HepG2 (cell line): ENCODE results near the gene CDK3. TPM values are rescaled to one million over a fixed set of nuclear protein-coding genes. Genes with fewer than 3 reads are reported as not detected.

Experiments used
- AKAP8 ChIP-seq: sonication (generic); formaldehyde crosslinking; IDR thresholded peaks from 2 replicates; pipeline ENCODE4 v1.5.1; 2020; ENCODE audit warnings: mild to moderate bottlenecking, missing genetic modification reagents
- BATF2 ChIP-seq: sonication (generic); formaldehyde crosslinking; IDR thresholded peaks from 2 replicates; pipeline ENCODE4 v1.8.0; 2022; ENCODE audit warnings: mild to moderate bottlenecking, missing genetic modification reagents, moderate library complexity
- DPF2 ChIP-seq: sonication (generic); formaldehyde crosslinking; IDR thresholded peaks from 2 replicates; pipeline ENCODE4 v1.4.0; 2020; ENCODE audit warnings: mild to moderate bottlenecking, low read depth, missing genetic modification reagents, borderline replicate concordance
- FOXK1 ChIP-seq: sonication (generic); formaldehyde crosslinking; IDR thresholded peaks from 2 replicates; pipeline ENCODE4 v1.4.0; 2020; ENCODE audit warnings: low read depth, missing genetic modification reagents, borderline replicate concordance
- HNF4A ChIP-seq: sonication (generic); formaldehyde crosslinking; IDR thresholded peaks from 2 replicates; pipeline ENCODE4 v1.4.0; 2020; ENCODE audit warnings: missing genetic modification reagents
- HOXA3 ChIP-seq: sonication (generic); formaldehyde crosslinking; IDR thresholded peaks from 2 replicates; pipeline ENCODE4 v1.5.0; 2020; ENCODE audit warnings: missing genetic modification reagents
- MED1 ChIP-seq: sonication (generic); formaldehyde crosslinking; IDR thresholded peaks from 2 replicates; pipeline ENCODE4 v1.4.0; 2020; ENCODE audit warnings: missing genetic modification reagents
- MIER3 ChIP-seq: IDR thresholded peaks from 2 replicates; pipeline ENCODE4 v1.6.1; 2016; ENCODE audit warnings: missing compliant biosample characterization, borderline replicate concordance
- NFE2L1 ChIP-seq: sonication (generic); formaldehyde crosslinking; IDR thresholded peaks from 2 replicates; pipeline ENCODE4 v1.4.0; 2020; ENCODE audit warnings: missing genetic modification reagents, mild to moderate bottlenecking, borderline replicate concordance
- SRSF9 ChIP-seq: fragments of 200-400 bp; formaldehyde crosslinking; IDR thresholded peaks from 2 replicates; pipeline ENCODE4 v1.6.1; 2018; ENCODE audit warnings: borderline replicate concordance, mild to moderate bottlenecking, low read depth, low read length; ENCODE audit not compliant: insufficient read depth, poor library complexity, severe bottlenecking
- ZBTB20 ChIP-seq: sonication (generic); formaldehyde crosslinking; IDR thresholded peaks from 2 replicates; pipeline ENCODE4 v1.8.1; 2023; ENCODE audit warnings: missing genetic modification reagents, low read depth, mild to moderate bottlenecking, borderline replicate concordance
- ZNF34 ChIP-seq: sonication (generic); formaldehyde crosslinking; IDR thresholded peaks from 2 replicates; pipeline ENCODE4 v1.4.0; 2020; ENCODE audit warnings: mild to moderate bottlenecking, missing genetic modification reagents, borderline replicate concordance
- ZNF432 ChIP-seq: sonication (generic); formaldehyde crosslinking; IDR thresholded peaks from 2 replicates; pipeline ENCODE4 v1.5.0; 2020; ENCODE audit warnings: missing genetic modification reagents, mild to moderate bottlenecking, borderline replicate concordance
- ZNF891 ChIP-seq: sonication (generic); formaldehyde crosslinking; IDR thresholded peaks from 2 replicates; pipeline ENCODE4 v1.5.0; 2020; ENCODE audit warnings: mild to moderate bottlenecking, missing genetic modification reagents
- ZSCAN30 ChIP-seq: sonication (generic); formaldehyde crosslinking; IDR thresholded peaks from 2 replicates; pipeline ENCODE4 v1.5.0; 2020; ENCODE audit warnings: mild to moderate bottlenecking, missing genetic modification reagents
- polyA plus RNA-seq, 8 experiments: library from polyadenylated mRNA; depleted of rRNA in 3 of 8; stranded (reverse) in 7 of 8; unstranded in 1 of 8; fragments of >200 nt; fragmentation: Illumina TruSeq in 4 of 8; extraction: Trizol in 4 of 8; gene quantifications; 2 replicates each; pipeline versions ENCODE4 v1.2.1 to v1.2.3, GENCODE V29; 2011 to 2016; ENCODE audit warnings: low read depth in 4 of 8, missing spikeins in 1 of 8, mixed read lengths in 1 of 8; ENCODE audit not compliant: insufficient read depth in 1 of 8
- total RNA-seq, 5 experiments: library from RNA; depleted of rRNA; stranded (reverse); fragments of >200 nt; fragmentation: Illumina TruSeq; extraction: Trizol; gene quantifications; 2 replicates each; pipeline ENCODE4 v1.2.3, GENCODE V29; 2016; ENCODE audit warnings: low read depth in 1 of 5
- TF ChIP-seq, protein P1 (sequence below): sonication (generic); formaldehyde crosslinking; IDR thresholded peaks from 2 replicates; pipeline ENCODE4 v1.4.0; 2020; ENCODE audit warnings: mild to moderate bottlenecking, missing genetic modification reagents
- TF ChIP-seq, protein P2 (sequence below): sonication (generic); formaldehyde crosslinking; IDR thresholded peaks from 2 replicates; pipeline ENCODE4 v1.9.0; 2021; ENCODE audit warnings: missing genetic modification reagents, mild to moderate bottlenecking, borderline replicate concordance
- TF ChIP-seq, protein P3 (sequence below): sonication (generic); formaldehyde crosslinking; IDR thresholded peaks from 2 replicates; pipeline ENCODE4 v1.4.0; 2020; ENCODE audit warnings: missing genetic modification reagents
- TF ChIP-seq, protein P4 (sequence below): sonication (generic); formaldehyde crosslinking; IDR thresholded peaks from 2 replicates; pipeline ENCODE4 v1.9.0; 2021; ENCODE audit warnings: missing genetic modification reagents, borderline replicate concordance

Gene CDK3
- total and polyA plus RNA-seq, 2 of the 13 experiments (the other 11 are each of a cell fraction or from before 2014, with no cell fraction given) = 5.8 to 11.4 TPM

GRCh38 chr17:76005263-76006149, 4.9 kb downstream of the CDK3 start (continued):
- TF ChIP-seq BATF2 (CRISPR knock-in tag) (no peak), HOXA3 (peak; percentile 44; the same call in 1 of the 2 replicates), ZNF34 (CRISPR knock-in tag) (no peak), AKAP8 (CRISPR knock-in tag) (no peak), NFE2L1 (CRISPR knock-in tag) (no peak), DPF2 (CRISPR knock-in tag) (no peak), SRSF9 (no peak), ZSCAN30 (CRISPR knock-in tag) (no peak), MED1 (peak; percentile 55; the same call in 1 of the 2 replicates), ZBTB20 (0 out of 2 replicates have a peak, but pooled peaks have one; percentile 36), MIER3 (no peak), HNF4A (CRISPR knock-in tag) (no peak), ZNF432 (CRISPR knock-in tag) (no peak), ZNF891 (CRISPR knock-in tag) (no peak), FOXK1 (CRISPR knock-in tag) (no peak)
- TF ChIP-seq, protein P1, sequence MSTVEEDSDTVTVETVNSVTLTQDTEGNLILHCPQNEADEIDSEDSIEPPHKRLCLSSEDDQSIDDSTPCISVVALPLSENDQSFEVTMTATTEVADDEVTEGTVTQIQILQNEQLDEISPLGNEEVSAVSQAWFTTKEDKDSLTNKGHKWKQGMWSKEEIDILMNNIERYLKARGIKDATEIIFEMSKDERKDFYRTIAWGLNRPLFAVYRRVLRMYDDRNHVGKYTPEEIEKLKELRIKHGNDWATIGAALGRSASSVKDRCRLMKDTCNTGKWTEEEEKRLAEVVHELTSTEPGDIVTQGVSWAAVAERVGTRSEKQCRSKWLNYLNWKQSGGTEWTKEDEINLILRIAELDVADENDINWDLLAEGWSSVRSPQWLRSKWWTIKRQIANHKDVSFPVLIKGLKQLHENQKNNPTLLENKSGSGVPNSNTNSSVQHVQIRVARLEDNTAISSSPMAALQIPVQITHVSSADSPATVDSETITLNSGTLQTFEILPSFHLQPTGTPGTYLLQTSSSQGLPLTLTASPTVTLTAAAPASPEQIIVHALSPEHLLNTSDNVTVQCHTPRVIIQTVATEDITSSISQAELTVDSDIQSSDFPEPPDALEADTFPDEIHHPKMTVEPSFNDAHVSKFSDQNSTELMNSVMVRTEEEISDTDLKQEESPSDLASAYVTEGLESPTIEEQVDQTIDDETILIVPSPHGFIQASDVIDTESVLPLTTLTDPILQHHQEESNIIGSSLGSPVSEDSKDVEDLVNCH (CRISPR knock-in tag) = no peak
- TF ChIP-seq, protein P2, sequence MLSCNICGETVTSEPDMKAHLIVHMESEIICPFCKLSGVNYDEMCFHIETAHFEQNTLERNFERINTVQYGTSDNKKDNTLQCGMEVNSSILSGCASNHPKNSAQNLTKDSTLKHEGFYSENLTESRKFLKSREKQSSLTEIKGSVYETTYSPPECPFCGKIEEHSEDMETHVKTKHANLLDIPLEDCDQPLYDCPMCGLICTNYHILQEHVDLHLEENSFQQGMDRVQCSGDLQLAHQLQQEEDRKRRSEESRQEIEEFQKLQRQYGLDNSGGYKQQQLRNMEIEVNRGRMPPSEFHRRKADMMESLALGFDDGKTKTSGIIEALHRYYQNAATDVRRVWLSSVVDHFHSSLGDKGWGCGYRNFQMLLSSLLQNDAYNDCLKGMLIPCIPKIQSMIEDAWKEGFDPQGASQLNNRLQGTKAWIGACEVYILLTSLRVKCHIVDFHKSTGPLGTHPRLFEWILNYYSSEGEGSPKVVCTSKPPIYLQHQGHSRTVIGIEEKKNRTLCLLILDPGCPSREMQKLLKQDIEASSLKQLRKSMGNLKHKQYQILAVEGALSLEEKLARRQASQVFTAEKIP = no peak
- TF ChIP-seq, protein P3, sequence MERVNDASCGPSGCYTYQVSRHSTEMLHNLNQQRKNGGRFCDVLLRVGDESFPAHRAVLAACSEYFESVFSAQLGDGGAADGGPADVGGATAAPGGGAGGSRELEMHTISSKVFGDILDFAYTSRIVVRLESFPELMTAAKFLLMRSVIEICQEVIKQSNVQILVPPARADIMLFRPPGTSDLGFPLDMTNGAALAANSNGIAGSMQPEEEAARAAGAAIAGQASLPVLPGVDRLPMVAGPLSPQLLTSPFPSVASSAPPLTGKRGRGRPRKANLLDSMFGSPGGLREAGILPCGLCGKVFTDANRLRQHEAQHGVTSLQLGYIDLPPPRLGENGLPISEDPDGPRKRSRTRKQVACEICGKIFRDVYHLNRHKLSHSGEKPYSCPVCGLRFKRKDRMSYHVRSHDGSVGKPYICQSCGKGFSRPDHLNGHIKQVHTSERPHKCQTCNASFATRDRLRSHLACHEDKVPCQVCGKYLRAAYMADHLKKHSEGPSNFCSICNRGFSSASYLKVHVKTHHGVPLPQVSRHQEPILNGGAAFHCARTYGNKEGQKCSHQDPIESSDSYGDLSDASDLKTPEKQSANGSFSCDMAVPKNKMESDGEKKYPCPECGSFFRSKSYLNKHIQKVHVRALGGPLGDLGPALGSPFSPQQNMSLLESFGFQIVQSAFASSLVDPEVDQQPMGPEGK (CRISPR knock-in tag) = peak; percentile 41
- TF ChIP-seq, protein P4, sequence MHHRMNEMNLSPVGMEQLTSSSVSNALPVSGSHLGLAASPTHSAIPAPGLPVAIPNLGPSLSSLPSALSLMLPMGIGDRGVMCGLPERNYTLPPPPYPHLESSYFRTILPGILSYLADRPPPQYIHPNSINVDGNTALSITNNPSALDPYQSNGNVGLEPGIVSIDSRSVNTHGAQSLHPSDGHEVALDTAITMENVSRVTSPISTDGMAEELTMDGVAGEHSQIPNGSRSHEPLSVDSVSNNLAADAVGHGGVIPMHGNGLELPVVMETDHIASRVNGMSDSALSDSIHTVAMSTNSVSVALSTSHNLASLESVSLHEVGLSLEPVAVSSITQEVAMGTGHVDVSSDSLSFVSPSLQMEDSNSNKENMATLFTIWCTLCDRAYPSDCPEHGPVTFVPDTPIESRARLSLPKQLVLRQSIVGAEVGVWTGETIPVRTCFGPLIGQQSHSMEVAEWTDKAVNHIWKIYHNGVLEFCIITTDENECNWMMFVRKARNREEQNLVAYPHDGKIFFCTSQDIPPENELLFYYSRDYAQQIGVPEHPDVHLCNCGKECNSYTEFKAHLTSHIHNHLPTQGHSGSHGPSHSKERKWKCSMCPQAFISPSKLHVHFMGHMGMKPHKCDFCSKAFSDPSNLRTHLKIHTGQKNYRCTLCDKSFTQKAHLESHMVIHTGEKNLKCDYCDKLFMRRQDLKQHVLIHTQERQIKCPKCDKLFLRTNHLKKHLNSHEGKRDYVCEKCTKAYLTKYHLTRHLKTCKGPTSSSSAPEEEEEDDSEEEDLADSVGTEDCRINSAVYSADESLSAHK (CRISPR knock-in tag) = no peak
